Measurements from ENCODE around the gene NANS. TPM values are rescaled to one million over a fixed set of nuclear protein-coding genes. Genes with fewer than 3 reads are reported as not detected.

The NANS gene
- total RNA-seq, 1 experiment from 2014 or later: 48.9 TPM

DNA sequence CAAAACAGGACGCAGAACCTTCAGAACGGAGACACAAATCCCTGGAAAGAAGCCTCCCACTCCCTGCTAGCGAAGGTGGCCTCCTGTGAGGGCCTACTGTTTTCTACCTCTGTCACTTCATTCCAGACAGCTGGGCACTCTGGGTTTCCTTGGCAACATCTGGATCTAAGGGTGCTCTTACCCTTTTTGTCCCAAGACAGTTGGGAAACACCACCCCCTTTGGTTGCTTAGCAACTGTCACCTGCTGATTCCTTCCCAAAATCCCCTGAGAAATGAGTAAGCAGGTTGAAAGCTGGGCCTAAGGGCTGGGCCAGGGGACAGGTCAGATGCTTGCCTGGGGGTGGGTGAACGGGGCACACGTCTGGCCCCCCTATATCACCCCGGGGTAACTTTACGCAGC, 29.4 kb downstream of the NANS start:
- Histone ChIP-seq H3K79me2 (ENCODE audit: insufficient read depth, low read length) (no peaks in the 10 kb centered on the region), H3K9me2 (ENCODE audit: insufficient read depth) (no peaks in the 10 kb centered on the region), H3K27ac (ENCODE audit: low read depth, low read length) (no peak overlapping the region), H4K20me1 (ENCODE audit: insufficient read depth) (no peaks in the 10 kb centered on the region), H3K36me3 (ENCODE audit: control insufficient read depth in 1 of 2, insufficient read depth in 2 of 2, low read length in 2 of 2) (peaks cover 14 to 28% of the 10 kb centered on the region in 2 experiments), H3K27me3 (ENCODE audit: insufficient read depth, low read length) (no peaks in the 10 kb centered on the region), H3K4me1 (ENCODE audit: control insufficient read depth in 1 of 2, insufficient read depth in 2 of 2, low read length in 2 of 2) (peaks cover 0 to 7% of the 10 kb centered on the region in 2 experiments; a peak in 2 of 4 replicates), H3K9me3 (ENCODE audit: control insufficient read depth in 1 of 2, insufficient read depth in 1 of 2, low read depth in 1 of 2, low read length in 2 of 2) (no peaks in the 10 kb centered on the region), H3K9ac (ENCODE audit: low read length) (no peak overlapping the region), H2AFZ (ENCODE audit: low read depth, low read length, poor library complexity, severe bottlenecking) (no peak overlapping the region), H3K4me3 (replicated peaks in 1 of 2; ENCODE audit: low read depth in 1 of 2, low read length in 2 of 2) (no peak overlapping the region), H3K4me2 (ENCODE audit: low read length) (no peak overlapping the region)
- intact Hi-C loops (cut with micrococcal nuclease): loop anchor here (10.0 kb wide), 1 partner anchor 59 kb away; no protein-coding TSS in a partner anchor
- no peak for DNase-seq (ENCODE audit: low read depth, low spot score)
- RAD21 ChIA-PET (ENCODE audit: low non-redundant PET in 1 of 2, low total read pairs in 2 of 2, uncharacterized antibody in 2 of 2, unreplicated experiment in 2 of 2): no interaction called here
- no TSS peak for BruUV-seq (replicated peaks)
- CTCF ChIA-PET: no interaction called here
- no peak; the same call in 1 of the 2 replicates for ATAC-seq
- no peak for TF ChIP-seq RAD21 (IDR thresholded peaks at IDR 0.05; ENCODE audit: low read depth)
- TF ChIP-seq ZBTB33 (IDR thresholded peaks at IDR 0.05; ENCODE audit: extremely low read depth, insufficient replicate concordance, low read length): no peak
- no peak for TF ChIP-seq TCF7L2 (IDR thresholded peaks at IDR 0.05; ENCODE audit: borderline replicate concordance, extremely low read depth, insufficient read depth, insufficient read length)
- TF ChIP-seq JUND (IDR thresholded peaks at IDR 0.05): no peak
- no peak for TF ChIP-seq EZH2 (IDR thresholded peaks at IDR 0.05)
- TF ChIP-seq SRF (IDR thresholded peaks at IDR 0.05; ENCODE audit: low read depth): no peak
- TF ChIP-seq CBX3 (IDR thresholded peaks at IDR 0.05; ENCODE audit: low read depth): no peak
- TF ChIP-seq FOSL1 (IDR thresholded peaks at IDR 0.05; ENCODE audit: low read depth): no peak
- no peak for TF ChIP-seq ZFX (IDR thresholded peaks at IDR 0.05)
- TF ChIP-seq, protein P1, sequence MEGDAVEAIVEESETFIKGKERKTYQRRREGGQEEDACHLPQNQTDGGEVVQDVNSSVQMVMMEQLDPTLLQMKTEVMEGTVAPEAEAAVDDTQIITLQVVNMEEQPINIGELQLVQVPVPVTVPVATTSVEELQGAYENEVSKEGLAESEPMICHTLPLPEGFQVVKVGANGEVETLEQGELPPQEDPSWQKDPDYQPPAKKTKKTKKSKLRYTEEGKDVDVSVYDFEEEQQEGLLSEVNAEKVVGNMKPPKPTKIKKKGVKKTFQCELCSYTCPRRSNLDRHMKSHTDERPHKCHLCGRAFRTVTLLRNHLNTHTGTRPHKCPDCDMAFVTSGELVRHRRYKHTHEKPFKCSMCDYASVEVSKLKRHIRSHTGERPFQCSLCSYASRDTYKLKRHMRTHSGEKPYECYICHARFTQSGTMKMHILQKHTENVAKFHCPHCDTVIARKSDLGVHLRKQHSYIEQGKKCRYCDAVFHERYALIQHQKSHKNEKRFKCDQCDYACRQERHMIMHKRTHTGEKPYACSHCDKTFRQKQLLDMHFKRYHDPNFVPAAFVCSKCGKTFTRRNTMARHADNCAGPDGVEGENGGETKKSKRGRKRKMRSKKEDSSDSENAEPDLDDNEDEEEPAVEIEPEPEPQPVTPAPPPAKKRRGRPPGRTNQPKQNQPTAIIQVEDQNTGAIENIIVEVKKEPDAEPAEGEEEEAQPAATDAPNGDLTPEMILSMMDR (IDR thresholded peaks at IDR 0.05 in 2 of 3, conservative IDR thresholded peaks at IDR 0.05 in 1 of 3; ENCODE audit: borderline replicate concordance in 1 of 3, insufficient read depth in 1 of 3, low read depth in 2 of 3, low read length in 2 of 3): no peak
- TF ChIP-seq ZNF274 (IDR thresholded peaks at IDR 0.05; ENCODE audit: low read depth, low read length): no peak
- TF ChIP-seq SP1 (IDR thresholded peaks at IDR 0.05; ENCODE audit: low read depth): no peak
- no peak for TF ChIP-seq ELF1 (IDR thresholded peaks at IDR 0.05; ENCODE audit: borderline replicate concordance, low read depth)
- TF ChIP-seq POLR2AphosphoS5 (IDR thresholded peaks at IDR 0.05; ENCODE audit: low read depth, low read length): no peak
- TF ChIP-seq MAX (IDR thresholded peaks at IDR 0.05): no peak
- no peak for TF ChIP-seq EGR1 (IDR thresholded peaks at IDR 0.05; ENCODE audit: low read depth)
- no peak for TF ChIP-seq YY1 (IDR thresholded peaks at IDR 0.05; ENCODE audit: extremely low read depth, insufficient replicate concordance, low read depth, low read length)
- TF ChIP-seq POLR2A (IDR thresholded peaks at IDR 0.05; ENCODE audit: borderline replicate concordance, extremely low read depth, insufficient read depth, insufficient read length): no peak
- TF ChIP-seq, protein P2, sequence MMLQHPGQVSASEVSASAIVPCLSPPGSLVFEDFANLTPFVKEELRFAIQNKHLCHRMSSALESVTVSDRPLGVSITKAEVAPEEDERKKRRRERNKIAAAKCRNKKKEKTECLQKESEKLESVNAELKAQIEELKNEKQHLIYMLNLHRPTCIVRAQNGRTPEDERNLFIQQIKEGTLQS (IDR thresholded peaks at IDR 0.05): no peak
- POLR2A ChIA-PET: no interaction called here

All from HCT116 (cell line).